PC-3 (cell line): ENCODE results near the gene H2AZ2.

ENCODE experiments used
- EZH2 ChIP-seq: fragments of 300-600 bp; sonication (generic); IDR thresholded peaks from one replicate; pipeline ENCODE4 v1.6.1; 2017; ENCODE audit warnings: antibody characterized with exemption, mild to moderate bottlenecking, low read length; ENCODE audit not compliant: unreplicated experiment
- TF ChIP-seq, protein P1 (sequence below): fragments of 300-600 bp; sonication (generic); conservative IDR thresholded peaks from 2 replicates; pipeline ENCODE4 v1.5.1; 2017; ENCODE audit warnings: antibody characterized with exemption, low read depth, mild to moderate bottlenecking, low read length

GRCh38 chr7:44875241-44875640 is 27.4 kb upstream of the H2AZ2 start:
- TF ChIP-seq, protein P1, sequence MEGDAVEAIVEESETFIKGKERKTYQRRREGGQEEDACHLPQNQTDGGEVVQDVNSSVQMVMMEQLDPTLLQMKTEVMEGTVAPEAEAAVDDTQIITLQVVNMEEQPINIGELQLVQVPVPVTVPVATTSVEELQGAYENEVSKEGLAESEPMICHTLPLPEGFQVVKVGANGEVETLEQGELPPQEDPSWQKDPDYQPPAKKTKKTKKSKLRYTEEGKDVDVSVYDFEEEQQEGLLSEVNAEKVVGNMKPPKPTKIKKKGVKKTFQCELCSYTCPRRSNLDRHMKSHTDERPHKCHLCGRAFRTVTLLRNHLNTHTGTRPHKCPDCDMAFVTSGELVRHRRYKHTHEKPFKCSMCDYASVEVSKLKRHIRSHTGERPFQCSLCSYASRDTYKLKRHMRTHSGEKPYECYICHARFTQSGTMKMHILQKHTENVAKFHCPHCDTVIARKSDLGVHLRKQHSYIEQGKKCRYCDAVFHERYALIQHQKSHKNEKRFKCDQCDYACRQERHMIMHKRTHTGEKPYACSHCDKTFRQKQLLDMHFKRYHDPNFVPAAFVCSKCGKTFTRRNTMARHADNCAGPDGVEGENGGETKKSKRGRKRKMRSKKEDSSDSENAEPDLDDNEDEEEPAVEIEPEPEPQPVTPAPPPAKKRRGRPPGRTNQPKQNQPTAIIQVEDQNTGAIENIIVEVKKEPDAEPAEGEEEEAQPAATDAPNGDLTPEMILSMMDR, result no peak
- no peak for TF ChIP-seq EZH2
